ENCODE measurements around the gene ARPC1A. TPM values are rescaled to one million over a fixed set of nuclear protein-coding genes. Genes with fewer than 3 reads are reported as not detected.
"Not testable (repeated sequence)": the region's sequence is repeated elsewhere in the genome, so short reads cannot be mapped to it uniquely, and the experiment has no call there.

ARPC1A gene
- total RNA-seq, result 109 TPM
- long read RNA-seq, transcript ARPC1A-201 (10 exons, 1,565 nt), result major isoform, 131 of 161 reads
- long read RNA-seq, partial matches to known transcripts, result 9 of 161 reads
- long read RNA-seq, other reads (novel, unspliced or antisense), result 20 of 161 reads

DNA sequence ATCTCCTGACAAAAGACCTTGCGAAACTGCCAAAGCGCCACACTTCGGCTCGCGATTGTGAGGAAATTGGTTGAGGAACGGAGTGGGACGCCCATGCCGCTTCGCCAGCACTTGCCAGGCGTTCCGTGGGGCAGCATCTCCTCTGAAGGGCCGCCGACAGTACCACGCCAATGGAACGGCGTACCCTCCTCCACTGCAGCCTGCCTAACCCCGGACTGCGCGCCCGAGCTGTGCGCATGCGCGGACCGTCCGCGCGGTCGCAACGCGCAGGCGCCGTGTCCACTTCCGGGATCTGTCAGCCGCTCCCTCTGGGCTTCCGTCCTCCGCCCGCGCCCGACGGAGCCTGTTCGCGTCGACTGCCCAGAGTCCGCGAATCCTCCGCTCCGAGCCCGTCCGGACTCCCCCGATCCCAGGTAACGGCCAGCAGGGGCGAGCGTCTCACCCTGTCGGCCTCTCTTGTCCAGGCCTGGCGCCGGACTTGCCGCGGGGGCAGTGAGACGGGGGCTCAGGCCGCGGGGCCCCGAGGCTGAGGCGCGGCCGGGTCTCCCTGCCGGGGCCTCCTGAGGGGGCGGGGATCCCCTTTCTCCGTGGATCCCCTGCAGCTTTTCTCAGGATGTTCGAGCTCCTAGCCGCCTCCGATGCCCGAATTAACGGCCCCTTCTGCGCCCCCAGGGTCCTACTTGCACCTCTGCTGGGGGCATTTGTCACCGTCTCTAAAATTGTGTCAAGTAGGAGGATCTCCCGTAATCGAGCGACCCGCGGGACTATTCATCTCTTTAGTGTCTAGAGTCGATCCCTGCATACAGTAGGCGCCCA is at the start of gene ARPC1A:
TSS of gene ARPC1A (plus strand) at position 307 of the 816 bp plus-strand sequence. CDS start 7,456 bp downstream, outside the sequence.
- Histone ChIP-seq H3K27me3 (ENCODE audit: low read depth) (no peaks in the 10 kb centered on the region), H3K9me3 (no peaks in the 10 kb centered on the region), H3K36me3 (no peaks in the 10 kb centered on the region), H3K27ac (peak within 1 kb of the TSS; percentile 95), H3K4me1 (peaks cover 52% of the 10 kb centered on the region), H3K4me3 (peak within 1 kb of the TSS; percentile 100)
- intact Hi-C loops (cut with DNase I), result no loop called here
- ATAC-seq, result peak; percentile 97 to 98
- peak; percentile 93 for DNase-seq
- TF ChIP-seq, protein P1, sequence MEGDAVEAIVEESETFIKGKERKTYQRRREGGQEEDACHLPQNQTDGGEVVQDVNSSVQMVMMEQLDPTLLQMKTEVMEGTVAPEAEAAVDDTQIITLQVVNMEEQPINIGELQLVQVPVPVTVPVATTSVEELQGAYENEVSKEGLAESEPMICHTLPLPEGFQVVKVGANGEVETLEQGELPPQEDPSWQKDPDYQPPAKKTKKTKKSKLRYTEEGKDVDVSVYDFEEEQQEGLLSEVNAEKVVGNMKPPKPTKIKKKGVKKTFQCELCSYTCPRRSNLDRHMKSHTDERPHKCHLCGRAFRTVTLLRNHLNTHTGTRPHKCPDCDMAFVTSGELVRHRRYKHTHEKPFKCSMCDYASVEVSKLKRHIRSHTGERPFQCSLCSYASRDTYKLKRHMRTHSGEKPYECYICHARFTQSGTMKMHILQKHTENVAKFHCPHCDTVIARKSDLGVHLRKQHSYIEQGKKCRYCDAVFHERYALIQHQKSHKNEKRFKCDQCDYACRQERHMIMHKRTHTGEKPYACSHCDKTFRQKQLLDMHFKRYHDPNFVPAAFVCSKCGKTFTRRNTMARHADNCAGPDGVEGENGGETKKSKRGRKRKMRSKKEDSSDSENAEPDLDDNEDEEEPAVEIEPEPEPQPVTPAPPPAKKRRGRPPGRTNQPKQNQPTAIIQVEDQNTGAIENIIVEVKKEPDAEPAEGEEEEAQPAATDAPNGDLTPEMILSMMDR (IDR thresholded peaks at IDR 0.05), result peak; percentile 31

DNA sequence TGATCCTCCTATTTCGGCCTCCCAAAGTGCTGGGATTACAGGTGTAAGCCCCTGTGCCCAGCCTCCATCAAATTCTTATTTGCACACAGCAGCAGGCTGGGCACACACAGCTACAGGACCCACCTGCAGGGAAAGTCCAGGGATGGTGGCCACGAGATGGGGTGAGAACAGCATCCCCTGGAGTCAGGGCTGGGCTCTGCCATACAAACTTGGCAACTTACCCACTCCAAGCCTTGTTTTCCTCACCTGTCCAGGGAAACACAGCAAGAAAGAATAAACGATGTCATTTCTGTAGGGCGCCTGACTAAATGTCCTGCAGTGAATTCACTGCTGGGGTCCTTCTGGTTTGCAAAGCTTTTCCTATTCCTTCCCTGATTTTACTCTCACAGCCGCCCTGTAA is 47.5 kb upstream of the ARPC1A start:
- ATAC-seq, result no peak
- no peak for DNase-seq
- H3K27me3 ChIP-seq (ENCODE audit: low read depth), result no peaks in the 10 kb centered on the region
- TF ChIP-seq, protein P1 (IDR thresholded peaks at IDR 0.05), result no peak
- no peaks in the 10 kb centered on the region for H3K9me3 ChIP-seq
- intact Hi-C loops (cut with DNase I), result no loop called here
- H3K4me3 ChIP-seq, result no peak overlapping the region
- H3K4me1 ChIP-seq, result no peaks in the 10 kb centered on the region
- no peaks in the 10 kb centered on the region for H3K36me3 ChIP-seq
- H3K27ac ChIP-seq, result no peak overlapping the region

- H3K27ac ChIP-seq; H3K9me3 ChIP-seq; H3K27me3 ChIP-seq (ENCODE audit: low read depth); ATAC-seq; H3K4me3 ChIP-seq; H3K4me1 ChIP-seq; intact Hi-C loops (cut with DNase I); DNase-seq; H3K36me3 ChIP-seq: not testable (repeated sequence)
Observed at GRCh38 chr7:99284165-99284564, 41.5 kb upstream of the ARPC1A start.

DNA sequence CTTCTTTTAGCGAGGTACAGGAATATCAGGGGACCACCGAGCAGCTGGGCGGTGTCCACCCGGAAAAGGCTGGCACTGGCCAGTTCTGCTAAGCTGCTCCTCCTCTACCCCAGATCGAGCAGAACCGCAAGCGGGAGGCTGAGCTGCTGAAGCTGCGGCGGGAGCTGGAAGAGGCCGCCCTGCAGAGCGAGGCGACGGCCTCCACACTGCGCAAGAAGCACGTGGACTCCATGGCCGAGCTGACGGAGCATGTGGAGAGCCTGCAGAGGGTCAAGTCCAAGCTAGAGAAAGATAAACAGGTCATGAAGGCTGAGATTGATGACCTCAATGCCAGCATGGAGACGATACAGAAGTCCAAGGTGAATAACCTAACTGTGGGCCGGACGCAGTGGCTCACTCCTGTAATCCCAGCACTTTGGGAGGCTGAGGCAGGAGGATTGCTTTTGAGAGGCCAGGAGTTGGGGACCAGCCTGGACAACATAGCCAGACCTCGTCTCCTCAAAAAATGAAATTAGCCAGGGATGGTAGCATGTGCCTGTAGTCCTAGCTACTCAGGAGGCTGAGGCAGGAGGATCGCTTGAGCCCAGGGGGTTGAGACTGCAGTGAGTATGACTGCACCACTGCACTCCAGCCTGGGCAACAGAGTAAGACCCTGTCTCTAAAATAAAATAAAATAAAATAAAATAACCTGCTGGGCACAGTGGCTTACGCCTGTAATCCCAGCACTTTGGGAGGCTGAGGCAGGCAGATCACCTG is 37.7 kb upstream of the ARPC1A start:
- Histone ChIP-seq H3K9me3 (no peaks in the 10 kb centered on the region), H3K4me3 (no peak overlapping the region), H3K36me3 (no peaks in the 10 kb centered on the region), H3K27me3 (ENCODE audit: low read depth) (no peaks in the 10 kb centered on the region), H3K4me1 (no peaks in the 10 kb centered on the region), H3K27ac (no peak overlapping the region)
- DNase-seq, result no peak
- intact Hi-C loops (cut with DNase I), result no loop called here
- TF ChIP-seq, protein P1 (IDR thresholded peaks at IDR 0.05), result no peak
- no peak for ATAC-seq

DNA sequence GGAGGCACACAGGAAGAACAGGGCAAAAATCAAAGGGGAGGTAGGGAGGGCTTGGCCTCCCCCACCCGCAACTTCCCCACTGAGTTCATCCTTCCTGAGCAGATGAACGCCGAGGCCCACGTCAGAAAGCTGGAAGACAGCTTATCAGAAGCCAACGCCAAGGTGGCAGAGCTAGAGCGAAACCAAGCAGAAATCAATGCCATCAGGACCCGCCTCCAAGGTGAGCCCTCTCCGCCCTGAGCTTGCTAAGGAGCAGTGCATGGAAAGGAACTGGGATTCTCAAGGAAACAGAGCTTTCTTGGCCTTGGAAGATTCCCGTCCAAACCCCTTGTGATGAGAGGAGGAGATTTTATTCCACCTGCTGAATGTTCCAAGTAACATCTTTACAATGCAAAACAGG is 36.5 kb upstream of the ARPC1A start:
- DNase-seq (no peak), ATAC-seq (no peak)
- no peaks in the 10 kb centered on the region for H3K36me3 ChIP-seq
- no peak overlapping the region for H3K27ac ChIP-seq
- intact Hi-C loops (cut with DNase I), result no loop called here
- TF ChIP-seq, protein P1 (IDR thresholded peaks at IDR 0.05), result no peak
- H3K4me3 ChIP-seq, result no peak overlapping the region
- no peaks in the 10 kb centered on the region for H3K4me1 ChIP-seq
- no peaks in the 10 kb centered on the region for H3K9me3 ChIP-seq
- H3K27me3 ChIP-seq (ENCODE audit: low read depth), result no peaks in the 10 kb centered on the region

DNA sequence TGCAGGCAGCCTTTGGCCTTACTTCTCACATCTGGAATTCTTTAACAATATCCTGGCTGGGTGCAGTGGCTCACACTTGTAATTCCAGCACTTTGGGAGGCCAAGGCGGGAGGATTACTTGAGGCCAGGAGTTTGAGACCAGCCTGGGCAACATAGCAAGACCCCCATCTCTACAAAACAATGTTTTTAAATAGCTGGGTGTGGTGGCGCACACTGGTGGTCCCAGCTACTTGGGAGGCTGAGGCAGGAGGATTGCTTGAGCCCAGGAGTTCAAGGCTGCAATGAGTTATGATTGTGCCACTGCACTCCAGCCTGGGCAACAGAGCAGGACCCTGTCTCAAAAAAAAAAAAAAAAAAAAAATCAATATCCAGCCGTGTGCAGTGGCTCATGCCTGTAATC is 35.5 kb upstream of the ARPC1A start:
- not testable (repeated sequence) for ATAC-seq, H3K36me3 ChIP-seq

More for the DNA sequence above, 35.5 kb upstream of the ARPC1A start:
- H3K4me1 ChIP-seq; H3K27ac ChIP-seq; H3K27me3 ChIP-seq (ENCODE audit: low read depth); H3K9me3 ChIP-seq; DNase-seq; intact Hi-C loops (cut with DNase I); H3K4me3 ChIP-seq: not testable (repeated sequence)
